GM19035 (cell line): ENCODE results near the gene AKAP1.

ENCODE experiments used
- ATAC-seq: cut with Tn5 transposase; IDR thresholded peaks from one replicate; pipeline ENCODE4 v1.9.1; 2021; ENCODE audit not compliant: unreplicated experiment

AKAP1 gene

DNA sequence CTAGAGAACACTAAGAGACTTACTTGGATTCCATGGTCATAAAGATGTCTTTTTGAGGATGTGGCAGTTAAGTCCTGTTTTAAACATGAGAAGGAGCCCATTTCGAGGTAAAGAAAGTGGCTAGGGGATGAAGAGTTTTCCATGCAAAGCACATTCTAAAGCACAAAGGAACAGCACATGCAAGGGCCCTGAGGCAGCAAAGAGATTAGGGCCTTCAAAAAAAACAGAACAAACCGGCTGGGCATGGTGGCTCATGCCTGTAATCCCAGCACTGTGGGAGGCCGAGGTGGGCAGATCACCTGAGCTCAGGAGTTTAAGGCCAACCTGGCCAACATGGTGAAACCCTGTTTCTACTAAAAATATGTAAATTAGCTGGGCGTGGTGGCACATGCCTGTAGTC, 79.8 kb downstream of the AKAP1 start:
- no peak for ATAC-seq

- ATAC-seq, result no peak
Measured at GRCh38 chr17:57165754-57166153, 80.7 kb downstream of the AKAP1 start.

- ATAC-seq, result no peak
Measured at GRCh38 chr17:57166803-57167202, 81.8 kb downstream of the AKAP1 start.

GRCh38 chr17:57168695-57169094, 83.6 kb downstream of the AKAP1 start:
- ATAC-seq, result no peak

GRCh38 chr17:57170866-57171265, 85.8 kb downstream of the AKAP1 start:
- ATAC-seq, result no peak
